HG02938 (cell line): Measurements from ENCODE around the gene SEMA4G.

Experiments
- ATAC-seq: cut with Tn5 transposase; IDR thresholded peaks from one replicate; pipeline ENCODE4 v1.9.1; 2021; ENCODE audit warnings: mild to moderate bottlenecking, moderate library complexity; ENCODE audit not compliant: unreplicated experiment

The SEMA4G gene

GRCh38 chr10:100969187-100970075, at the start of gene SEMA4G:
Gene SEMA4G (plus strand): TSS chr10:100969504. CDS start chr10:100972913, 3,409 bp downstream.
- no peak for ATAC-seq

GRCh38 chr10:100923580-100923979, 45.7 kb upstream of the SEMA4G start:
- no peak for ATAC-seq

- ATAC-seq: no peak
Measured at GRCh38 chr10:100927266-100927665, 42.0 kb upstream of the SEMA4G start.

GRCh38 chr10:100928039-100928438, 41.3 kb upstream of the SEMA4G start:
- no peak for ATAC-seq

- no peak for ATAC-seq
Measured at GRCh38 chr10:100930368-100930767, 38.9 kb upstream of the SEMA4G start.

- ATAC-seq: no peak
Measured at GRCh38 chr10:100934084-100934659, 35.1 kb upstream of the SEMA4G start.

- ATAC-seq: no peak
Measured at GRCh38 chr10:100939763-100940344, 29.4 kb upstream of the SEMA4G start.

GRCh38 chr10:100942229-100942628, 27.1 kb upstream of the SEMA4G start:
- ATAC-seq: no peak

- ATAC-seq: no peak
Measured at GRCh38 chr10:100943508-100943907, 25.8 kb upstream of the SEMA4G start.

GRCh38 chr10:100945754-100946153, 23.6 kb upstream of the SEMA4G start:
- no peak for ATAC-seq

GRCh38 chr10:100948916-100949315, 20.4 kb upstream of the SEMA4G start:
- ATAC-seq: no peak

GRCh38 chr10:100960251-100960650, 9.1 kb upstream of the SEMA4G start:
- no peak for ATAC-seq

GRCh38 chr10:100962351-100963080, 6.8 kb upstream of the SEMA4G start:
- no peak for ATAC-seq

- no peak for ATAC-seq
Measured at GRCh38 chr10:100963826-100964225, 5.5 kb upstream of the SEMA4G start.

- no peak for ATAC-seq
Measured at GRCh38 chr10:100965820-100966219, 3.5 kb upstream of the SEMA4G start.

- no peak for ATAC-seq
Measured at GRCh38 chr10:100966887-100967286, 2.4 kb upstream of the SEMA4G start.

GRCh38 chr10:100967332-100967731, 2.0 kb upstream of the SEMA4G start:
- no peak for ATAC-seq

GRCh38 chr10:100968062-100968736, 1.1 kb upstream of the SEMA4G start:
- ATAC-seq: no peak

- no peak for ATAC-seq
Measured at GRCh38 chr10:100968863-100969186, 479 bp upstream of the SEMA4G start.

- ATAC-seq: no peak
Measured at GRCh38 chr10:100970076-100970913, 991 bp downstream of the SEMA4G start.
